CD4-positive, CD25-positive, alpha-beta regulatory T cell (primary cell): ENCODE measurements around the gene CABYR. TPM values are rescaled to one million over a fixed set of nuclear protein-coding genes. Genes with fewer than 3 reads are reported as not detected.

Source experiments
- ATAC-seq, 2 donors: fragments of 150-1000 bp; cut with Tn5 transposase; one replicate each; pipeline ENCODE4 v1.10.0; 2021; ENCODE audit warnings: low read depth in 2 of 2, moderate number of reproducible peaks in 2 of 2, moderate library complexity in 1 of 2
- DNase-seq, 3 donors: peaks; one replicate each; pipeline versions ENCODE4 v3.0.0 to v3.0.0-alpha.2; 2012 to 2022; ENCODE audit warnings: mixed read lengths in 1 of 3
- H3K27ac ChIP-seq: one replicate; pipeline ENCODE4 v1.7.0; 2013; ENCODE audit warnings: mild to moderate bottlenecking, low read length; ENCODE audit not compliant: insufficient read depth, poor library complexity, severe bottlenecking
- H3K27me3 ChIP-seq: one replicate; pipeline ENCODE4 v1.7.0; 2013; ENCODE audit warnings: low read length; ENCODE audit not compliant: control insufficient read depth, insufficient read depth
- H3K36me3 ChIP-seq: one replicate; pipeline ENCODE4 v1.7.0; 2013; ENCODE audit warnings: mild to moderate bottlenecking, low read length, moderate library complexity; ENCODE audit not compliant: control insufficient read depth, insufficient read depth
- H3K4me1 ChIP-seq: 2 replicates; pipeline ENCODE4 v1.7.0; 2013; ENCODE audit warnings: mild to moderate bottlenecking, low read length; ENCODE audit not compliant: insufficient read depth, control insufficient read depth, poor library complexity, severe bottlenecking
- H3K4me3 ChIP-seq: one replicate; pipeline ENCODE4 v1.7.0; 2013; ENCODE audit warnings: low read depth, mild to moderate bottlenecking, low read length, moderate library complexity
- H3K9me3 ChIP-seq, 2 experiments: 1 replicate in 1 of 2; 2 replicates in 1 of 2; pipeline ENCODE4 v1.7.0; 2013; ENCODE audit warnings: low read length in 2 of 2, mild to moderate bottlenecking in 1 of 2, moderate library complexity in 1 of 2; ENCODE audit not compliant: control insufficient read depth in 2 of 2
- H3K27ac Mint-ChIP-seq, 3 donors: one replicate each; pipeline ENCODE4 v1.8.0; 2020 to 2022; ENCODE audit warnings: mild to moderate bottlenecking in 3 of 3, mixed read lengths in 3 of 3, moderate library complexity in 2 of 3
- H3K27me3 Mint-ChIP-seq: one replicate; pipeline ENCODE4 v1.8.0; 2022; ENCODE audit warnings: mild to moderate bottlenecking, mixed read lengths
- H3K36me3 Mint-ChIP-seq: one replicate; pipeline ENCODE4 v1.8.0; 2020; ENCODE audit warnings: mixed read lengths
- H3K4me1 Mint-ChIP-seq, 4 donors: one replicate each; pipeline ENCODE4 v1.8.0; 2020 to 2022; ENCODE audit warnings: mixed read lengths in 4 of 4, mild to moderate bottlenecking in 1 of 4
- H3K4me3 Mint-ChIP-seq, 4 donors: one replicate each; pipeline ENCODE4 v1.8.0; 2020 to 2022; ENCODE audit warnings: mild to moderate bottlenecking in 4 of 4, mixed read lengths in 4 of 4, moderate library complexity in 3 of 4
- H3K9me3 Mint-ChIP-seq, 7 donors: one replicate each; pipeline ENCODE4 v1.8.0; 2020 to 2022; ENCODE audit warnings: mixed read lengths in 7 of 7, mild to moderate bottlenecking in 3 of 7, moderate library complexity in 2 of 7
- polyA plus RNA-seq, 4 donors: library from polyadenylated mRNA; unstranded; fragments of 300-500 nt; fragmentation: Illumina TruSeq; gene quantifications; one replicate each; pipeline ENCODE4 v1.2.3, GENCODE V29; 2021
- total RNA-seq: library from RNA; stranded (reverse); gene quantifications from one replicate; pipeline ENCODE4 v1.2.3, GENCODE V29; 2022

Gene CABYR, protein sequence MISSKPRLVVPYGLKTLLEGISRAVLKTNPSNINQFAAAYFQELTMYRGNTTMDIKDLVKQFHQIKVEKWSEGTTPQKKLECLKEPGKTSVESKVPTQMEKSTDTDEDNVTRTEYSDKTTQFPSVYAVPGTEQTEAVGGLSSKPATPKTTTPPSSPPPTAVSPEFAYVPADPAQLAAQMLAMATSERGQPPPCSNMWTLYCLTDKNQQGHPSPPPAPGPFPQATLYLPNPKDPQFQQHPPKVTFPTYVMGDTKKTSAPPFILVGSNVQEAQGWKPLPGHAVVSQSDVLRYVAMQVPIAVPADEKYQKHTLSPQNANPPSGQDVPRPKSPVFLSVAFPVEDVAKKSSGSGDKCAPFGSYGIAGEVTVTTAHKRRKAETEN
- total RNA-seq (1.2 TPM), polyA plus RNA-seq (under 1 TPM in 2 of 4 donors, not detected in 2; 0.19 to 0.56 TPM)

- peak; percentile 71 to 79 (median 77) for DNase-seq
- ATAC-seq, result peak; percentile 74 to 84
- peaks cover 9% of the 10 kb centered on the region for H3K36me3 ChIP-seq
- H3K4me1 ChIP-seq, result peaks cover 22% of the 10 kb centered on the region
- peak within 1 kb of the TSS; percentile 83 to 96 (median 93) for H3K4me3 Mint-ChIP-seq
- peaks cover 35% of the 10 kb centered on the region for H3K27me3 Mint-ChIP-seq
- H3K27ac Mint-ChIP-seq, result peak within 1 kb of the TSS; percentile 69 to 90 (median 89)
- H3K27me3 ChIP-seq, result peaks cover 7% of the 10 kb centered on the region
- peaks cover under 1% of the 10 kb centered on the region for H3K36me3 Mint-ChIP-seq
- peaks cover 0 to 6% (median 0%) of the 10 kb centered on the region in 7 donors for H3K9me3 Mint-ChIP-seq
- peak within 1 kb of the TSS; percentile 83 for H3K4me3 ChIP-seq
- peak within 1 kb of the TSS; percentile 42 for H3K27ac ChIP-seq
- peaks cover 11 to 38% (median 27%) of the 10 kb centered on the region in 4 donors for H3K4me1 Mint-ChIP-seq
- no peaks in the 10 kb centered on the region for H3K9me3 ChIP-seq
Observed at GRCh38 chr18:24138789-24139616, at the start of gene CABYR. TSS of gene CABYR (plus strand) at chr18:24139062. CDS start at chr18:24143115, 4,053 bp downstream.

DNA sequence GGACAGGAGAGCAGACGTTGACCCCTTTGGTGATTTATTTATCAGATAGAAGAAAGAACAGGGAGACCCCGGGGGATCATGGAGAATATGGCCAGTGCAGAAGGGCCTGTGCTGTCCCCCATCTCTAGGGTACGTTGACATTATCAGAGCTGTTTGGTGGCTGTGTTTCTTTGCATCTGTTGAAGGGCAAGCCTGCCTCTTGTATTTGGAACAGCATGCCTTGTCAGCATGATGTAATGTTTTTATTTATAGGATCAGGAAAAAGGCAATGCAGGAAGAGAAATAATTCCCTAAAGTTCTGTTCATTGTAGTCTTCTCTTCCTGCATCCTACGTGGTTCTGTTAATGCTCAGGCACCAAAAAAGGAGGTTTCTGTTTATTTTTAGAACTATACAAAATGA, 49.8 kb upstream of the CABYR start:
- Mint-ChIP-seq H3K27me3 (no peaks in the 10 kb centered on the region), H3K4me3 (no peak overlapping the region), H3K4me1 (peaks cover 31 to 56% (median 38%) of the 10 kb centered on the region in 4 donors), H3K27ac (peak overlapping the region in 1 of 3 donors; percentile 70), H3K36me3 (peaks cover 42% of the 10 kb centered on the region), H3K9me3 (no peaks in the 10 kb centered on the region)
- H3K36me3 ChIP-seq, result peaks cover 84% of the 10 kb centered on the region
- no peak for ATAC-seq
- H3K4me1 ChIP-seq, result peaks cover 10% of the 10 kb centered on the region
- no peak overlapping the region for H3K27ac ChIP-seq
- DNase-seq, result no peak
- H3K9me3 ChIP-seq, result no peaks in the 10 kb centered on the region
- H3K27me3 ChIP-seq, result no peaks in the 10 kb centered on the region
- no peak overlapping the region for H3K4me3 ChIP-seq

DNA sequence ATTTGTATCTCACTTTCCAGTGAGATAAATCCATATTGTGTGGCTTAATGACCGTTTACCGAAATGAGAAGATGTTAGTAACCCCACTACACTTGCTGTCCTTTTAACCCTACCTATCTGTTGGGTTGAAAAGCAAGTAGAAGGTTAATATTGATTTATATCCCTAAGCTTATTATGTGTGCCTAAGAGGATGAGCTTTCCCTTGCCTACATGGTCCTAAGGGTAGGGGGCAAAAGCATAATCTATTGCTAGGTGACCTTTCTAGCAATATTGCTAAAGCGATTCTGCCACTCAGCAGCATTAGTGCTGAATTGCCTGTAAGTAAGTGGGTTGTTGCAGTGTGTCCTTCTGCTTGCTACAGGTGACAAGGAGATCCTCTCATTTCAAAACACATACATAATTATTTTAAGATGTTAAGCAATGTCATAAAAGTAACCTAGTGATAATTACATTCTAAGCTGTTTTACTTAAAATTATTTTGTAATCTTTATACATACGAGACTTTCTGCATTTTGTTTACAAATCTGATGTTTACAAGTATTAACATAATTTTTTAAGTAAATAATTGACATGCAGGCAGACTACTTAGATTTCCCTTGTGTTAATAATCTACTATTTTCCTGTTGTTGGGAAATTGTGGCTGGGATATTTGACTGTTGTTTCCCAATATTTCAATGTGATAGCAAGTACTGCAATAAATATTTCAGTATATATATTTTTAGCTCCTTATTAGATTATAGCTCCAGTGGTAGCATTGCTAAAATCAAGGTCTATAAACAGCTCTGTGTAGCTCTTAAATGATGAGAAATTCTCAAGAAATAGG, 49.1 kb upstream of the CABYR start:
- no peak for DNase-seq
- H3K4me3 Mint-ChIP-seq, result no peak overlapping the region
- peaks cover 0 to 1% (median 0%) of the 10 kb centered on the region in 7 donors for H3K9me3 Mint-ChIP-seq
- Histone ChIP-seq H3K4me3 (no peak overlapping the region), H3K4me1 (peaks cover 16% of the 10 kb centered on the region), H3K36me3 (peaks cover 80% of the 10 kb centered on the region), H3K9me3 (no peaks in the 10 kb centered on the region), H3K27me3 (no peaks in the 10 kb centered on the region), H3K27ac (no peak overlapping the region)
- ATAC-seq, result no peak
- peak overlapping the region in 1 of 3 donors; percentile 70 for H3K27ac Mint-ChIP-seq
- peaks cover 46% of the 10 kb centered on the region for H3K36me3 Mint-ChIP-seq
- no peaks in the 10 kb centered on the region for H3K27me3 Mint-ChIP-seq
- H3K4me1 Mint-ChIP-seq, result peaks cover 36 to 62% (median 44%) of the 10 kb centered on the region in 4 donors

- H3K4me1 Mint-ChIP-seq, result peaks cover 33 to 67% (median 40%) of the 10 kb centered on the region in 4 donors
- no peaks in the 10 kb centered on the region for H3K9me3 ChIP-seq
- H3K27me3 Mint-ChIP-seq, result no peaks in the 10 kb centered on the region
- ATAC-seq (no peak), DNase-seq (no peak)
- no peaks in the 10 kb centered on the region for H3K27me3 ChIP-seq
- no peak overlapping the region for H3K27ac ChIP-seq
- peaks cover 77% of the 10 kb centered on the region for H3K36me3 ChIP-seq
- H3K9me3 Mint-ChIP-seq, result peaks cover 0 to 1% (median 0%) of the 10 kb centered on the region in 7 donors
- H3K36me3 Mint-ChIP-seq, result peaks cover 51% of the 10 kb centered on the region
- no peak overlapping the region for H3K27ac Mint-ChIP-seq
- H3K4me3 Mint-ChIP-seq, result no peak overlapping the region
- no peak overlapping the region for H3K4me3 ChIP-seq
- H3K4me1 ChIP-seq, result peaks cover 19% of the 10 kb centered on the region
Observed at GRCh38 chr18:24090876-24091275, 48.0 kb upstream of the CABYR start.

GRCh38 chr18:24094561-24094960, 44.3 kb upstream of the CABYR start:
- Histone ChIP-seq H3K9me3 (no peaks in the 10 kb centered on the region), H3K36me3 (peaks cover 70% of the 10 kb centered on the region)
- no peaks in the 10 kb centered on the region for H3K27me3 Mint-ChIP-seq

DNA sequence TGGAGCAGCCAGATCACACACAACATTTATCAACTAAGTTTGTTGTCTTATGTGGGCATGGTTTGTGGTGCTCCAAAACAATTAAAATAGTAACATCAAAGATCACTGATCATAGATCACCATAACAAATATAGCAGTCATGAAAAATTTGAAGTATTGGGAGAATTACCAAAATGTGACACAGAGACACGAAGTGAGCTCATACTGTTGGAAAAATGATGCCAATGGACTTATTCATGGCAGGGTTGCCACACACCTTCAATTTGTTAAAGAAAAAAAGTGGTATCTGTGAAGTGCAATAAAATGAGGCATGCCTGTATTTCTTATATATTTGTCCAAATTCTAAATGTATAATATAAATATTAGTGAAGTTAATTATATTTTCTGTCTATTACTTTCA, 42.9 kb upstream of the CABYR start:
- Histone ChIP-seq H3K36me3 (peaks cover 68% of the 10 kb centered on the region), H3K4me3 (no peak overlapping the region), H3K4me1 (peaks cover 19% of the 10 kb centered on the region), H3K27me3 (no peaks in the 10 kb centered on the region), H3K27ac (no peak overlapping the region), H3K9me3 (no peaks in the 10 kb centered on the region)
- no peak overlapping the region for H3K27ac Mint-ChIP-seq
- no peaks in the 10 kb centered on the region for H3K27me3 Mint-ChIP-seq
- peaks cover 55% of the 10 kb centered on the region for H3K36me3 Mint-ChIP-seq
- no peak for ATAC-seq
- H3K4me3 Mint-ChIP-seq, result no peak overlapping the region
- peaks cover 0 to 5% (median 0%) of the 10 kb centered on the region in 7 donors for H3K9me3 Mint-ChIP-seq
- peaks cover 32 to 56% (median 37%) of the 10 kb centered on the region in 4 donors for H3K4me1 Mint-ChIP-seq
- DNase-seq, result no peak

More at GRCh38 chr18:24094561-24094960, 44.3 kb upstream of the CABYR start:
- ATAC-seq, result no peak
- Mint-ChIP-seq H3K9me3 (peaks cover 0 to 5% (median 0%) of the 10 kb centered on the region in 7 donors), H3K36me3 (peaks cover 51% of the 10 kb centered on the region), H3K4me3 (peak overlapping the region in 1 of 4 donors; percentile 12), H3K4me1 (peaks cover 30 to 51% (median 34%) of the 10 kb centered on the region in 4 donors), H3K27ac (peak overlapping the region in 2 of 3 donors; percentile 52 to 86)
- no peak for DNase-seq
- peak overlapping the region; percentile 14 for H3K4me3 ChIP-seq
- H3K27me3 ChIP-seq, result no peaks in the 10 kb centered on the region
- H3K27ac ChIP-seq, result no peak overlapping the region
- H3K4me1 ChIP-seq, result peaks cover 19% of the 10 kb centered on the region
